PC-9 (cell line): Measurements from ENCODE around the gene PTAFR. TPM values are rescaled to one million over a fixed set of nuclear protein-coding genes. Genes with fewer than 3 reads are reported as not detected.

Source experiments
- BruUV-seq: library from RNA; stranded (reverse); fragments of 400-500 nt; replicated peaks from 2 replicates; lab custom pipeline; 2021; lab: Mats Ljungman, UMichigan
- CTCF ChIA-PET: fragments of 300-600 bp; sonication (Branson Sonifier 250); formaldehyde crosslinking; loops from one replicate; lab custom pipeline; 2022; ENCODE audit warnings: antibody characterized with exemption; lab: Charles Lee
- POLR2A ChIA-PET: fragments of 300-600 bp; sonication (Branson Sonifier 250); formaldehyde crosslinking; loops from one replicate; lab custom pipeline; 2022; ENCODE audit warnings: antibody characterized with exemption; ENCODE audit not compliant: unreplicated experiment; lab: Charles Lee
- DNase-seq, 2 experiments: peaks; one replicate each; pipeline versions ENCODE4 v3.0.0 to v3.0.0-alpha.2; 2015 to 2022; ENCODE audit warnings: mixed read lengths in 1 of 2
- H2AFZ ChIP-seq: fragments of 200-600 bp; sonication (generic); 2 replicates; pipeline ENCODE4 v1.8.1; 2017; ENCODE audit warnings: antibody characterized with exemption
- H3F3A ChIP-seq: fragments of 200-600 bp; sonication (generic); 2 replicates; pipeline ENCODE4 v1.8.1; 2017; ENCODE audit warnings: antibody characterized with exemption, mild to moderate bottlenecking, low read depth; ENCODE audit not compliant: insufficient read depth
- H3K27ac ChIP-seq: fragments of 200-600 bp; sonication (generic); 2 replicates; pipeline ENCODE4 v1.6.1; 2016; ENCODE audit warnings: mixed run types
- H3K27me3 ChIP-seq: fragments of 200-600 bp; sonication (generic); 2 replicates; pipeline ENCODE4 v1.6.1; 2016; ENCODE audit warnings: low read depth, mixed run types; ENCODE audit not compliant: insufficient read depth
- H3K36me3 ChIP-seq: fragments of 200-600 bp; sonication (generic); 2 replicates; pipeline ENCODE4 v1.6.1; 2016; ENCODE audit warnings: low read depth, mixed run types
- H3K4me1 ChIP-seq: fragments of 200-600 bp; sonication (generic); replicated peaks from 2 replicates; pipeline ENCODE4 v1.6.1; 2016; ENCODE audit warnings: mixed run types; ENCODE audit not compliant: insufficient read depth
- H3K4me2 ChIP-seq: fragments of 200-600 bp; sonication (generic); 2 replicates; pipeline ENCODE4 v1.6.1; 2017; ENCODE audit warnings: mixed run types
- H3K4me3 ChIP-seq: fragments of 200-600 bp; sonication (generic); 2 replicates; pipeline ENCODE4 v1.6.1; 2016; ENCODE audit warnings: mixed run types
- H3K79me2 ChIP-seq: fragments of 200-600 bp; sonication (generic); 2 replicates; pipeline ENCODE4 v1.6.1; 2017; ENCODE audit warnings: low read depth, mixed run types
- H3K9me2 ChIP-seq: fragments of 200-600 bp; sonication (generic); 2 replicates; pipeline ENCODE4 v1.8.1; 2017; ENCODE audit warnings: mild to moderate bottlenecking; ENCODE audit not compliant: insufficient read depth
- H3K9me3 ChIP-seq: fragments of 200-600 bp; sonication (generic); 2 replicates; pipeline ENCODE4 v1.8.1; 2016; ENCODE audit warnings: low read depth; ENCODE audit not compliant: insufficient read depth
- H4K20me1 ChIP-seq: fragments of 200-600 bp; sonication (generic); 2 replicates; pipeline ENCODE4 v1.8.1; 2017; ENCODE audit not compliant: insufficient read depth
- CTCF ChIP-seq: fragments of 200-600 bp; sonication (generic); conservative IDR thresholded peaks from 2 replicates; pipeline ENCODE4 v1.6.1; 2017; ENCODE audit warnings: mixed run types, antibody characterized with exemption, mild to moderate bottlenecking, moderate library complexity
- EZH2 ChIP-seq: fragments of 200-600 bp; sonication (generic); IDR thresholded peaks from 2 replicates; pipeline ENCODE4 v1.8.0; 2017; ENCODE audit warnings: antibody characterized with exemption, low read depth
- intact Hi-C: fragments of 100-400 bp; cut with micrococcal nuclease; formaldehyde crosslinking; loops from one replicate; pipeline ENCODE4 v1.10.0; 2022; ENCODE audit not compliant: unreplicated experiment
- total RNA-seq: library from RNA; stranded (reverse); gene quantifications from 2 replicates; pipeline ENCODE4 v1.2.3, GENCODE V29; 2021

PTAFR gene
- total RNA-seq, 1 experiment from 2014 or later: 12.2 TPM

GRCh38 chr1:28118640-28119307 lies 57.7 kb downstream of the PTAFR start:
- Histone ChIP-seq H3K27ac (no peak overlapping the region), H3K4me1 (peaks cover 24% of the 10 kb centered on the region), H3K9me3 (no peaks in the 10 kb centered on the region), H3K9me2 (no peaks in the 10 kb centered on the region), H3K79me2 (no peaks in the 10 kb centered on the region), H3F3A (peaks cover 12% of the 10 kb centered on the region), H3K4me3 (no peak overlapping the region), H4K20me1 (no peaks in the 10 kb centered on the region), H3K27me3 (no peaks in the 10 kb centered on the region), H3K4me2 (no peak overlapping the region), H2AFZ (no peak overlapping the region), H3K36me3 (no peaks in the 10 kb centered on the region)
- BruUV-seq: no TSS peak
- TF ChIP-seq CTCF (no peak), EZH2 (no peak)
- no peak for DNase-seq
- ChIA-PET POLR2A (no interaction called here), CTCF (no interaction called here)
- intact Hi-C loops: no loop called here

GRCh38 chr1:28115267-28115666 lies 61.2 kb downstream of the PTAFR start:
- H3F3A ChIP-seq: no peaks in the 10 kb centered on the region
- H3K36me3 ChIP-seq: no peaks in the 10 kb centered on the region
- no peak for DNase-seq
- no peaks in the 10 kb centered on the region for H3K27me3 ChIP-seq
- H3K9me3 ChIP-seq: no peaks in the 10 kb centered on the region
- H2AFZ ChIP-seq: 0 out of 2 replicates have a peak overlapping the region, but pooled peaks have one; percentile 48
- ChIA-PET POLR2A (no interaction called here), CTCF (no interaction called here)
- BruUV-seq: no TSS peak
- H3K4me2 ChIP-seq: no peak overlapping the region
- peaks cover 26% of the 10 kb centered on the region for H3K4me1 ChIP-seq
- no peak overlapping the region for H3K4me3 ChIP-seq
- peak overlapping the region; percentile 29; the same call in 1 of the 2 replicates for H3K27ac ChIP-seq
- no peak for TF ChIP-seq EZH2
- no peak for TF ChIP-seq CTCF
- H4K20me1 ChIP-seq: no peaks in the 10 kb centered on the region
- intact Hi-C loops: no loop called here
- H3K9me2 ChIP-seq: no peaks in the 10 kb centered on the region
- H3K79me2 ChIP-seq: no peaks in the 10 kb centered on the region

- BruUV-seq: no TSS peak
- POLR2A ChIA-PET: no interaction called here
Observed at GRCh38 chr1:28114844-28115243, 61.6 kb downstream of the PTAFR start.

More at GRCh38 chr1:28114844-28115243, 61.6 kb downstream of the PTAFR start:
- H3K27me3 ChIP-seq: no peaks in the 10 kb centered on the region
- peak overlapping the region; percentile 29; the same call in 1 of the 2 replicates for H3K27ac ChIP-seq
- CTCF ChIA-PET: interaction anchor here (0.6 kb wide), 1 partner anchor 26 kb away, joined by 10 read pairs; the partner anchor contains the start of gene EYA3
- H3K9me2 ChIP-seq: no peaks in the 10 kb centered on the region
- no peak for DNase-seq
- no peaks in the 10 kb centered on the region for H3K79me2 ChIP-seq
- no peaks in the 10 kb centered on the region for H4K20me1 ChIP-seq
- H3K4me3 ChIP-seq: no peak overlapping the region
- no peaks in the 10 kb centered on the region for H3F3A ChIP-seq
- H3K4me1 ChIP-seq: peaks cover 30% of the 10 kb centered on the region
- no peak overlapping the region for H3K4me2 ChIP-seq
- H3K9me3 ChIP-seq: no peaks in the 10 kb centered on the region
- TF ChIP-seq CTCF (no peak), EZH2 (no peak)
- intact Hi-C loops: no loop called here
- 0 out of 2 replicates have a peak overlapping the region, but pooled peaks have one; percentile 48 for H2AFZ ChIP-seq
- no peaks in the 10 kb centered on the region for H3K36me3 ChIP-seq
